COLO668 (cell line): ENCODE measurements around the gene RFC5.
"Not testable (repeated sequence)": the region's sequence is repeated elsewhere in the genome, so short reads cannot be mapped to it uniquely, and the experiment has no call there.

Source experiments
- DNase-seq: peaks from one replicate; lab custom pipeline; 2025; ENCODE audit not compliant: unreplicated experiment; lab: John Stamatoyannopoulos, UW

The RFC5 gene

DNA sequence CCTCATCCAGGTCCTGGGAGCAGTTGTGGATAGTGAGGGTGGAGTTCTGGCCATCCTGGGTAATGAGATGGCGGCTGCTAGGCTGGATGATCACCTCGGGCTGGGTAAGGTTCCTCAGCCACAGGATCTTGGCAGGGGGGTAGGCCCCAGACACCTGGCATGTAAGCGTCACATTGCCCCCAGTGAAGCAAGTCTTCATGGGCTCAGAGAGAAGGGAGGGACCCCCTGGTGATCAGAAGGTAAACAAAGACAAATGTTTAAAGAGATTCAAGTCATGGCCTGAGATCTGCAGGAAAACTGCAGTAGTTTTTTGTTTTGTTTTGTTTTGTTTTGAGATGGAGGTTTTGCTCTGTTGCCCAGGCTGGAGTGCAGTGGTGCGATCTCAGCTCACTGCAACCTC, 57.3 kb downstream of the RFC5 start:
- no peak for DNase-seq

DNA sequence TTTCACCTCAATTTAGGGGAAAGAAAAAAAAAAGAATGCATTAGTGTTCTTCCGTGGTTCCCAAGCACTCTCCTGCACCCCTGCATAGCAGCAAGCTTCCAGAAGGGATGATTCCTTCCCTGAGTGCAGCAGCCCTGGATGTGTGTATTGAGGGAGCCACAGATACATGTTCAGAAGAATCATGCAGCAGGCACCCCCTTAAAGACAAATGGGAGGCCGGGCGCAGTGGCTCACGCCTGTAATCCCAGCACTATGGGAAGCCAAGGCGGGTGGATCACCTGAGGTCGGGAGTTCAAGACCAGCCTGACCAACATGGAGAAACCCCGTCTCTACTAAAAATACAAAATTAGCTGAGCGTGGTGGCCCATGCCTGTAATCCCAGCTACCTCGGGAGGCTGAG, 65.0 kb downstream of the RFC5 start:
- not testable (repeated sequence) for DNase-seq
